Mucosa of descending colon (tissue), 3 donors: ENCODE results near the gene CAV2. TPM values are rescaled to one million over a fixed set of nuclear protein-coding genes. Genes with fewer than 3 reads are reported as not detected.
A peak's percentile ranks its signal among the peaks of the same experiment; 100 is the strongest.

Experiments used
- ATAC-seq: fragments of 200-7000 bp; cut with Tn5 transposase; one replicate; pipeline ENCODE4 v1.9.1; 2020; ENCODE audit warnings: mild to moderate bottlenecking, moderate library complexity
- DNase-seq, 3 donors: peaks; one replicate each; pipeline ENCODE4 v3.0.0-alpha.2; 2020
- H3K36me3 ChIP-seq: fragments of 200-600 bp; one replicate; pipeline ENCODE4 v1.8.0; 2021; ENCODE audit warnings: low read depth, mild to moderate bottlenecking
- H3K4me1 ChIP-seq: fragments of 200-600 bp; one replicate; pipeline ENCODE4 v1.8.0; 2021; ENCODE audit warnings: low read depth, mild to moderate bottlenecking
- H3K4me3 ChIP-seq: fragments of 200-600 bp; one replicate; pipeline ENCODE4 v1.8.0; 2021; ENCODE audit warnings: mild to moderate bottlenecking
- H3K9me3 ChIP-seq: fragments of 200-600 bp; one replicate; pipeline ENCODE4 v1.8.0; 2021; ENCODE audit warnings: mild to moderate bottlenecking
- CTCF ChIP-seq: fragments of 200-600 bp; IDR thresholded peaks from one replicate; pipeline ENCODE4 v1.8.0; 2022; ENCODE audit warnings: antibody characterized with exemption, mild to moderate bottlenecking
- intact Hi-C, 2 donors: fragments of 100-400 bp; cut with DNase I in 1 of 2; cut with micrococcal nuclease in 1 of 2; formaldehyde crosslinking; loops; one replicate each; pipeline versions ENCODE4 v1.11.0 to v1.11.1; 2022; cut with DNase I, micrococcal nuclease
- long read RNA-seq, 2 donors: library from polyadenylated mRNA; unstranded; transcript quantifications; one replicate each; pipeline ENCODE4 v2.0.0, GENCODE V29; 2019 to 2021
- total RNA-seq, 3 donors: library from RNA; stranded (reverse); fragmentation: NEBNext Ultra II Directional in 2 of 3; extraction: Animal tissue kit (Norgen Biotek cat#: 25700) in 2 of 3; gene quantifications; one replicate each; pipeline versions ENCODE4 v1.2.1 to v1.2.4, GENCODE V29; 2021 to 2023
- donor health status: DM: no; HTN: no; CAD: no; lungs with moderate emphysema.
- donor health status: DM: no; HTN: no; CAD: no.
- donor health status: DM: no; HTN: yes; CAD: no.

The CAV2 gene
- total RNA-seq: 10 to 100 TPM in 2 of 3 donors, 1 to 10 TPM in 1; 6.3 to 42.4 (median 10.2) TPM
- long read RNA-seq, donor 1, transcript CAV2-214 (2 exons, 787 nt): minor isoform, 8 of 109 reads
- long read RNA-seq, donor 1, transcript CAV2-201 (3 exons, 3,301 nt): major isoform, 92 of 109 reads
- long read RNA-seq, donor 1, transcript CAV2-202 (2 exons, 776 nt): minor isoform, 5 of 109 reads
- long read RNA-seq, donor 1, partial matches to known transcripts: 0 of 109 reads
- long read RNA-seq, donor 1, other reads (novel, unspliced or antisense): 3 of 109 reads
- long read RNA-seq, donor 2, transcript CAV2-201 (3 exons, 3,301 nt): major isoform, 14 of 14 reads
- long read RNA-seq, donor 2, partial matches to known transcripts: 0 of 14 reads
- long read RNA-seq, donor 2, other reads (novel, unspliced or antisense): 0 of 14 reads

GRCh38 chr7:116499168-116500077, at the start of gene CAV2:
Gene CAV2 (plus strand): TSS chr7:116499738. CDS start chr7:116499782, 44 bp downstream.
- Histone ChIP-seq H3K36me3 (no peaks in the 10 kb centered on the region), H3K9me3 (no peaks in the 10 kb centered on the region), H3K4me3 (peak within 1 kb of the TSS; percentile 22), H3K4me1 (peaks cover 8% of the 10 kb centered on the region)
- TF ChIP-seq CTCF: no peak
- ATAC-seq: peak; percentile 94
- peak; percentile 66 to 81 (median 68) for DNase-seq
- intact Hi-C loops: no loop called here

GRCh38 chr7:116449950-116450349, 49.6 kb upstream of the CAV2 start:
- no peak overlapping the region for H3K4me3 ChIP-seq
- ATAC-seq: no peak
- no peak for DNase-seq
- intact Hi-C loops: no loop called here
- H3K9me3 ChIP-seq: no peaks in the 10 kb centered on the region
- H3K36me3 ChIP-seq: no peaks in the 10 kb centered on the region
- TF ChIP-seq CTCF: no peak
- H3K4me1 ChIP-seq: no peaks in the 10 kb centered on the region

GRCh38 chr7:116451957-116452729, 47.4 kb upstream of the CAV2 start:
- Histone ChIP-seq H3K9me3 (no peaks in the 10 kb centered on the region), H3K4me3 (no peak overlapping the region), H3K36me3 (no peaks in the 10 kb centered on the region), H3K4me1 (no peaks in the 10 kb centered on the region)
- ATAC-seq: no peak
- DNase-seq: no peak
- intact Hi-C loops: no loop called here
- no peak for TF ChIP-seq CTCF

GRCh38 chr7:116454377-116454776, 45.2 kb upstream of the CAV2 start:
- intact Hi-C loops: no loop called here
- DNase-seq: no peak
- ATAC-seq: no peak
- no peaks in the 10 kb centered on the region for H3K9me3 ChIP-seq
- TF ChIP-seq CTCF: no peak
- H3K4me3 ChIP-seq: no peak overlapping the region
- H3K36me3 ChIP-seq: no peaks in the 10 kb centered on the region
- H3K4me1 ChIP-seq: no peaks in the 10 kb centered on the region

GRCh38 chr7:116455009-116455408, 44.5 kb upstream of the CAV2 start:
- Histone ChIP-seq H3K4me3 (no peak overlapping the region), H3K36me3 (no peaks in the 10 kb centered on the region), H3K9me3 (no peaks in the 10 kb centered on the region), H3K4me1 (no peaks in the 10 kb centered on the region)
- intact Hi-C loops: no loop called here
- ATAC-seq (no peak), DNase-seq (no peak)
- TF ChIP-seq CTCF: no peak
